DOHH2 (cell line): ENCODE measurements around the gene WWC1.

Experiments used
- EZH2phosphoT487 ChIP-seq: fragments of 200-600 bp; sonication (generic); IDR thresholded peaks from 2 replicates; pipeline ENCODE4 v1.6.1; 2017; ENCODE audit warnings: borderline replicate concordance, mild to moderate bottlenecking, antibody characterized with exemption, low read length, moderate library complexity, mixed read lengths
- TF ChIP-seq, protein P1 (sequence below): fragments of 200-600 bp; sonication (generic); IDR thresholded peaks from one replicate; pipeline ENCODE4 v1.5.1; 2014; ENCODE audit warnings: antibody characterized with exemption, mild to moderate bottlenecking, low read depth, low read length; ENCODE audit not compliant: poor library complexity, severe bottlenecking

DNA sequence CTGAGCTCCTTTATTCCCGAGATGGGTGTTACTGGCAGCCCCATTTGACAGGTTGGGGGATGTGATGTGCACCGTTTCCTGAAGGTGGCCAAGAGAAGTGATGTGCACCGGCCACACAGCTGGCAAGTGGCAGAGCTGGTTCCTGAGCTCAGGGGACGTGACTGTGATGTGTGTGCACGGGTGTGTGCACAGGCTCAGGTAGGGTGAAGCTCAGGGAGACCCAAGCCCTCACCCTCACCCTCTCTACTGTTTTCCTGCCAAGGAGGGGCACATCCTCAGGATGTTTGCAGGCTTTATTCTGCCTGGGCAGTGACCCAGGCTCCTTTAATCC, 56.6 kb downstream of the WWC1 start:
- TF ChIP-seq, protein P1, sequence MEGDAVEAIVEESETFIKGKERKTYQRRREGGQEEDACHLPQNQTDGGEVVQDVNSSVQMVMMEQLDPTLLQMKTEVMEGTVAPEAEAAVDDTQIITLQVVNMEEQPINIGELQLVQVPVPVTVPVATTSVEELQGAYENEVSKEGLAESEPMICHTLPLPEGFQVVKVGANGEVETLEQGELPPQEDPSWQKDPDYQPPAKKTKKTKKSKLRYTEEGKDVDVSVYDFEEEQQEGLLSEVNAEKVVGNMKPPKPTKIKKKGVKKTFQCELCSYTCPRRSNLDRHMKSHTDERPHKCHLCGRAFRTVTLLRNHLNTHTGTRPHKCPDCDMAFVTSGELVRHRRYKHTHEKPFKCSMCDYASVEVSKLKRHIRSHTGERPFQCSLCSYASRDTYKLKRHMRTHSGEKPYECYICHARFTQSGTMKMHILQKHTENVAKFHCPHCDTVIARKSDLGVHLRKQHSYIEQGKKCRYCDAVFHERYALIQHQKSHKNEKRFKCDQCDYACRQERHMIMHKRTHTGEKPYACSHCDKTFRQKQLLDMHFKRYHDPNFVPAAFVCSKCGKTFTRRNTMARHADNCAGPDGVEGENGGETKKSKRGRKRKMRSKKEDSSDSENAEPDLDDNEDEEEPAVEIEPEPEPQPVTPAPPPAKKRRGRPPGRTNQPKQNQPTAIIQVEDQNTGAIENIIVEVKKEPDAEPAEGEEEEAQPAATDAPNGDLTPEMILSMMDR: no peak
- TF ChIP-seq EZH2phosphoT487: no peak
